HG03196 (cell line): ENCODE measurements around the gene GPR85.
"Not testable (repeated sequence)": the region's sequence is repeated elsewhere in the genome, so short reads cannot be mapped to it uniquely, and the experiment has no call there.

Experiments used
- ATAC-seq: cut with Tn5 transposase; IDR thresholded peaks from one replicate; pipeline ENCODE4 v1.9.1; 2021; ENCODE audit not compliant: unreplicated experiment

GPR85 gene

GRCh38 chr7:113084496-113085172 is 2.0 kb downstream of the GPR85 start:
- ATAC-seq, result no peak

GRCh38 chr7:113083816-113084495 is 2.7 kb downstream of the GPR85 start:
- no peak for ATAC-seq

- no peak for ATAC-seq
Measured at GRCh38 chr7:113083132-113083815, 3.4 kb downstream of the GPR85 start.

GRCh38 chr7:113078331-113078730 is 8.3 kb downstream of the GPR85 start:
- no peak for ATAC-seq

GRCh38 chr7:113076703-113077102 is 9.9 kb downstream of the GPR85 start:
- ATAC-seq, result no peak

GRCh38 chr7:113071465-113071864 is 15.2 kb downstream of the GPR85 start:
- ATAC-seq, result no peak

GRCh38 chr7:113062499-113062898 is 24.1 kb downstream of the GPR85 start:
- ATAC-seq, result no peak

- no peak for ATAC-seq
Measured at GRCh38 chr7:113060100-113060499, 26.5 kb downstream of the GPR85 start.

- ATAC-seq, result no peak
Measured at GRCh38 chr7:113054938-113055337, 31.7 kb downstream of the GPR85 start.

GRCh38 chr7:113054272-113054671 is 32.4 kb downstream of the GPR85 start:
- ATAC-seq, result not testable (repeated sequence)

- ATAC-seq, result not testable (repeated sequence)
Measured at GRCh38 chr7:113049221-113049620, 37.4 kb downstream of the GPR85 start.

- no peak for ATAC-seq
Measured at GRCh38 chr7:113046453-113046852, 40.2 kb downstream of the GPR85 start.

- ATAC-seq, result no peak
Measured at GRCh38 chr7:113045379-113045778, 41.2 kb downstream of the GPR85 start.

GRCh38 chr7:113044394-113044793 is 42.2 kb downstream of the GPR85 start:
- no peak for ATAC-seq

- ATAC-seq, result no peak
Measured at GRCh38 chr7:113040849-113041248, 45.8 kb downstream of the GPR85 start.

GRCh38 chr7:113033959-113034358 is 52.7 kb downstream of the GPR85 start:
- no peak for ATAC-seq
